Activated T-cell treated with anti-CD3 and anti-CD28 coated beads, Interleukin-2, amount 50 U/mL, for 48 hours (primary cell): Measurements from ENCODE around the gene JMJD1C.
"Not testable (repeated sequence)": the region's sequence is repeated elsewhere in the genome, so short reads cannot be mapped to it uniquely, and the experiment has no call there.

Experiments used
- DNase-seq, 2 experiments: peaks; one replicate each; pipeline ENCODE4 v3.0.0-alpha.2; 2020

The JMJD1C gene, protein sequence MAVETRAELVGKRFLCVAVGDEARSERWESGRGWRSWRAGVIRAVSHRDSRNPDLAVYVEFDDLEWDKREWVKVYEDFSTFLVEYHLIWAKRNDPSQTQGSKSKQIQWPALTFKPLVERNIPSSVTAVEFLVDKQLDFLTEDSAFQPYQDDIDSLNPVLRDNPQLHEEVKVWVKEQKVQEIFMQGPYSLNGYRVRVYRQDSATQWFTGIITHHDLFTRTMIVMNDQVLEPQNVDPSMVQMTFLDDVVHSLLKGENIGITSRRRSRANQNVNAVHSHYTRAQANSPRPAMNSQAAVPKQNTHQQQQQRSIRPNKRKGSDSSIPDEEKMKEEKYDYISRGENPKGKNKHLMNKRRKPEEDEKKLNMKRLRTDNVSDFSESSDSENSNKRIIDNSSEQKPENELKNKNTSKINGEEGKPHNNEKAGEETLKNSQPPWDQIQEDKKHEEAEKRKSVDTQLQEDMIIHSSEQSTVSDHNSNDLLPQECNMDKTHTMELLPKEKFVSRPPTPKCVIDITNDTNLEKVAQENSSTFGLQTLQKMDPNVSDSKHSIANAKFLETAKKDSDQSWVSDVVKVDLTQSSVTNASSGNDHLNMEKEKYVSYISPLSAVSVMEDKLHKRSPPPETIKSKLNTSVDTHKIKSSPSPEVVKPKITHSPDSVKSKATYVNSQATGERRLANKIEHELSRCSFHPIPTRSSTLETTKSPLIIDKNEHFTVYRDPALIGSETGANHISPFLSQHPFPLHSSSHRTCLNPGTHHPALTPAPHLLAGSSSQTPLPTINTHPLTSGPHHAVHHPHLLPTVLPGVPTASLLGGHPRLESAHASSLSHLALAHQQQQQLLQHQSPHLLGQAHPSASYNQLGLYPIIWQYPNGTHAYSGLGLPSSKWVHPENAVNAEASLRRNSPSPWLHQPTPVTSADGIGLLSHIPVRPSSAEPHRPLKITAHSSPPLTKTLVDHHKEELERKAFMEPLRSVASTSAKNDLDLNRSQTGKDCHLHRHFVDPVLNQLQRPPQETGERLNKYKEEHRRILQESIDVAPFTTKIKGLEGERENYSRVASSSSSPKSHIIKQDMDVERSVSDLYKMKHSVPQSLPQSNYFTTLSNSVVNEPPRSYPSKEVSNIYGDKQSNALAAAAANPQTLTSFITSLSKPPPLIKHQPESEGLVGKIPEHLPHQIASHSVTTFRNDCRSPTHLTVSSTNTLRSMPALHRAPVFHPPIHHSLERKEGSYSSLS (N-terminal part only)

DNA sequence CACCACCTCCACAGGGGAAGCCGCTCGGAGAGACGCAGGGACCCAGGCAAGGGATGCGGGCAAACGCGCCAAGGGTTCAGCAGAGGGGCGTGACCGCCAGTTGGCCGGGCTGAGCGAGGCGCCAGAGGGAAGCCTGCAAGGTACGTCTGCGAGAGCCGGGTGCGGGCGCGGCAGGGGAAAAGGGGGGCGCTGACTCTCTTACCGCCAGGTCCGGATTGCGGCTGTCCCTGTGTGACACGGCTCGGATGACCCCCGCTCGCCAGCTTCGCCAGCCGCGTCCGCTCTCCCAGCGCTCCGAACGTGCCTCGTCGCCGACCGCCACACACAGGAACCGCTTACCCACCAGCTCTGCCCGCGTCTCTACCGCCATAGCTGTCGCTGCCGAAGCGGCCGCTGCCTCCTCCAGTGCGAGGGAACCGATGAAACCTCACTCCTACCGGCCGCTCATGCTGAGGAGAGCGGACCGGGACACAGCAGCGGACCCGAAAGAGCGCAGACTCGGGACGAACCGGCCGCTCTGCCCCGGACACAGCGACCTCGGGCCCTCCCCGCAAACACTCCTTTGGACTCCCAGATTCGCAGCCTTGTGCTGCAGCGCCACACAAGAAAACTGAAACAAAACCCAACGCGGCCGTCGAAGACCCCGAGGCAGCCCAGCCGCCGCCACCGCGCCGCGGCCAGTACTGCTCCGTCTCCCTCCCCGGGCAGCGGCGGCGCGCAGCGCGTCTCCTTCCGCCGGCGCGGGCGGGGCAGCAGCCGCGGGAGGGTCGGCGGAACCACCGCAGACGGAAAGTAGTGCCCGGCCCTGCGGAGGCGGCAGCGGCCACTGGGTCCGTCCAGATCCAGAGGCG, at the start of gene JMJD1C:
Gene JMJD1C, minus strand, starts transcription at position 685 of the 851 bp plus-strand sequence. Its CDS starts 315 bp downstream, at position 370.
- peak; percentile 76 to 79 for DNase-seq

GRCh38 chr10:63515002-63515763, 49.4 kb upstream of the JMJD1C start:
- no peak for DNase-seq

- no peak for DNase-seq
Observed at GRCh38 chr10:63506554-63506953, 40.8 kb upstream of the JMJD1C start.

DNA sequence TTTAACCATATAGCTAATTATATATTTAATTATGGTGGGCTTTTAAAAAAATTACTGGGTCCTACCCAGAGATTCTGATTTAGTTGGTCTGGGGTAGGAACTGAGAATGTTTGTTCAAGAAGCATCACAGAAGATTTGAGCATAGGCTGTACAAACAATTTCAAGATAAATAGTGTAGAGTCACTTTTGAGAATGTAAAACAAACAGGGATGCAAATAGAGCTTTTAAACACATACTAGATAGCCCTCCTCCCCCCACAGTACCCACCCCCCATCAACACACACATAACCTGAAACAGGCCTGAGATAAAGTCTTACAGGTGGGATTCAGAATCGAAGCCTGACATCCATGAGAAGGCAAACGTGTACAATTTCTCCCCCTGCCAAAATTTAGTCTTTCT, 39.8 kb upstream of the JMJD1C start:
- DNase-seq = no peak

DNA sequence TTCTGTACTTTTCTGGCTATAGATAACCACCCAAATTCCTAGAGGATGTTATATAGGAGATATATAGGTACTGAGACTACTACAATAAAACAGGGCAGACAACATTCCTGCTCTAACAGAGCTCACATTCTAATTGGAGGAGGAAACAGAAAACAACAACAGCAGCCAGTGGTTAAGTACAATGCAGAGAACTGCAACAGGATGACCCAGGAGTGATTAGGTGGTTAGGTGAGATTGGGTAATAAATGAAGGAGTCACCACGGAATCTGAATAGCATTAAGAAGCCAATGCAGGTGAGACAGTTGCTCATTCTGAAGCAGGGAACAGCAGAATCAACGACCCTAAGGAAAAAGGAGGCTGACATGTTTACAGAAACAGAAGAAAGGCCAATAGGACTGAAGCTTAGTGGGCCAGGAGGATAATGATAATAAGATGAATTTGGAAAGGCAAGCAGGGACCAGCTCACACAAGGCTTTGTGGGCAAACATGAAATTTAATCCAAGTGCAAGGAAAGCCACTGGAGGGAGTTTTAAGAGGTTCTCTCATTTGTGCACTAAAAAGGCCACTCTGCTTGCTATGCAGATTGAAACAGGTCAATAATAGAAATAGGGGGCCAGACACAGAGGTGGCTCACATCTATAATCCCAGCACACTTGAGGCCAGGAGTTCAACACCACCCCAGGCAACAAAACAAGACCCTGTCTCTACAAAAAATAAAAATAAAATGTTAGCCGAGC, 38.5 kb upstream of the JMJD1C start:
- no peak for DNase-seq

DNA sequence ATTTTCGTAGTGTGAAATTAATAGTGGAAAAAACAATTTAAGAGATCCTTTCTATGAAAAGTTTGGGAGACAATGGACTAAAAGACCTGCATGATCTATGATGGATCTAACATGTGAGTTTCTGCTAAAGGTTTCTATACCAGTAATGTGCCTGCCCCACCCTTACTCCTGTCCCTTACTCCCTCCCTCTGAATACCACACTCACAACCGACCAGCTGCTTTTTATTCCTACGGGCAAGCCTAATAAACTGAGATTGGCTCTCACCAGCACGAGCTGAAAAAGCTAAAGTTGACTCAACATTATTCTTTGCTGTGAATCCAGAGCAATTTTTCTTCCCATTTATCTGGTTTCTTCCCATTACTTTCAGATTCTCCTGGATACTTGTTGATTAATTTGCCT, 37.6 kb upstream of the JMJD1C start:
- no peak for DNase-seq

DNA sequence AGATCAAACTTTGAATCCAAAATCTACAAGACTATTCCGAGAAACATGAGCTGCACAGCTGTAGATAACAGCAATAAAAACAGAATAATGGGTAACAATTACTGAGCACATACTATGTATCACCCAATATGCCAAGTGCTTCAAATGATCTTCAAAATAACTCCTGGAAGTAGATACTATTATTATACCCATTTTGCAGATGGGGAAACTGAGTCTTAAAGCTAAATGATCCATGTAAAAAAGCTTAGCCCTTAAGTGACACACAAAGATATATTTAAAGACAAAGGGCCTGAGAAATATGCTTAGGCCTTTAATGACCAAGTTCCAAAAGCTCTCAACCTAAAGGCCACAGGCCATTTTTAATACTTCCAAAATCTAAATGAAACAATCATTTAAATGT, 37.1 kb upstream of the JMJD1C start:
- DNase-seq = no peak

DNA sequence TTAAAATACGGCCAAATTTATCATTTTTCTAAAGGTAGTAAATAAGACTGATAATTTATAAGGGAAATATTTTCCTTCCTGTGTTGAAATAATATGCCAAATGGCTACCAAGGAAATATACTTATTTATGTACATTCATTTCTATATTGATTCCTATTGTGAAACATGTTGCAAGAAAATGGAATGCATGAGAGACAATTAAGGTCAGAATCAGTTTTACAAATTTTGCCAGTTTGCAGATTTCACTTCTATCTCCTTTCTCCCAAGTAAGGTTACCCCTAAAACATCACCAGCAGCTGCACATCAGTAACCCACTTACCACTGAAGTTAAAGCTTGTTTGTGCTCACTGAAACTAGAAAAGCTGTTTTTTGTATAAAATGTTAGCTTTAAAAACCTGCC, 36.2 kb upstream of the JMJD1C start:
- DNase-seq = no peak

DNA sequence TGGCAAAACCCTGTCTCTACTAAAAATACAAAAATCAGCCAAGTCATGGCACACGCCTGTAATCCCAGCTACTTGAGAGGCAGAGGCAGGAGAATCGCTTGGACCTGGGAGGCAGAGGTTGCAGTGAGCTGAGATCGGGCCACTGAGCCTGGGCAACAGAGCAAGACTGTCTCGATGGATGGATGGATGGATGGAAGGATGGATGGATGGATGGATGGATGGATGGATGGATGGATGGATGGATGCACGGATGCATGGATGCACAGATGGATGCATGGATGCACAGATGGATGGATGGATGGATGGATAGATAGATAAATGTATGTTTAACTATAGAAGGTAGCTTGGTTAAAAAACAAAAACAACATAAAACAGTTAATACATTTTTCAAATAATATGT, 34.8 kb upstream of the JMJD1C start:
- not testable (repeated sequence) for DNase-seq

- DNase-seq = no peak
Observed at GRCh38 chr10:63498665-63499064, 32.9 kb upstream of the JMJD1C start.

DNA sequence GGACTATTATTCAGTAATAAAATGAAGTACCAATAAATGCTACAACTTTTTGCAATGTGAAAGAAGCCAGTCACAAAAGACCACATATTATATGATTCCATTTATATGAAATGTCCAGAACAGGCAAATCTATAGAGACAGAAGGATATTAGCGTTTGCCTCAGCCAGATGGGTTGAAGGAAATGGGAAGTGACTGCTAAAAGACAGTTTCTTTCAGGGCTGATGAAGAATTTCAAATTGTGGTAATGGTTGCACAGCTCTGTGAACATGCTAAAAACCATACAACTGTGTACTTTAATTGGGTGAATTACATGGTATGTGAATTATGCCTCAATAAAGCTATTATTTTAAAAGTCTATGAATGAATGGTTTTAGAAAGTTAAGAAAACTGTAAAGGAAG, 31.5 kb upstream of the JMJD1C start:
- no peak for DNase-seq

DNA sequence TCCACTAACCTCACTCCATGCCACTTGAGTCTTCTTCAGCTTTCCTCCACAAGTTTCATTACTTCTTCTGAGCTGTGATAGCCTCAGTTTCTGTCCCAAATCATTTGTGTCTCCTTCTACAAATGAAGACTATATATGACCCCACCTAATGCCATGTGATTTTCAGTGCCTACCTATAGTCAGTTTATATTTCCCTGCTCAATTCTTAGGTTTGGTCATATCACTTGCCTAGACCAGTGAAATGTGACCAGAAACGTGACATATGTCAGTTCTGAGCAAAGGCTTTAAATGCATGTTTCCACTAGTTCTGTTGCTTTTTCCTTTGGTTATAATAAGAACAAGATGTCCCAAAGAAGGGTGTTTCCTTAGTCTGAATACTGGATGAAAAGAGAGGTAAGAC, 30.8 kb upstream of the JMJD1C start:
- no peak for DNase-seq

GRCh38 chr10:63494951-63495350, 29.2 kb upstream of the JMJD1C start:
- DNase-seq = no peak

GRCh38 chr10:63493004-63493403, 27.2 kb upstream of the JMJD1C start:
- no peak for DNase-seq

GRCh38 chr10:63492317-63492690, 26.5 kb upstream of the JMJD1C start:
- not testable (repeated sequence) for DNase-seq

GRCh38 chr10:63491588-63492316, 26.0 kb upstream of the JMJD1C start:
- no peak for DNase-seq

- no peak for DNase-seq
Observed at GRCh38 chr10:63489838-63490237, 24.1 kb upstream of the JMJD1C start.

GRCh38 chr10:63487990-63488389, 22.2 kb upstream of the JMJD1C start:
- DNase-seq = no peak

GRCh38 chr10:63483983-63484382, 18.2 kb upstream of the JMJD1C start:
- no peak for DNase-seq

GRCh38 chr10:63481815-63482421, 16.1 kb upstream of the JMJD1C start:
- DNase-seq = no peak
